Chondrocyte (in vitro differentiated cells): ENCODE measurements around the gene ZNF408. TPM values are rescaled to one million over a fixed set of nuclear protein-coding genes. Genes with fewer than 3 reads are reported as not detected.
A peak's percentile ranks its signal among the peaks of the same experiment; 100 is the strongest.
"Not testable (repeated sequence)": the region's sequence is repeated elsewhere in the genome, so short reads cannot be mapped to it uniquely, and the experiment has no call there.

ENCODE experiments used
- DNase-seq: peaks from one replicate; pipeline ENCODE4 v3.0.0; 2021; ENCODE audit warnings: mixed read lengths, low spot score
- H3K27ac Mint-ChIP-seq: one replicate; pipeline ENCODE4 v1.8.0; 2021; ENCODE audit warnings: mild to moderate bottlenecking, moderate library complexity, mixed read lengths; ENCODE audit not compliant: unreplicated experiment
- H3K27me3 Mint-ChIP-seq: 2 replicates; pipeline ENCODE4 v1.8.0; 2021; ENCODE audit warnings: low read depth, mixed read lengths
- H3K36me3 Mint-ChIP-seq: 2 replicates; pipeline ENCODE4 v1.8.0; 2021; ENCODE audit warnings: low read depth, mixed read lengths
- H3K4me1 Mint-ChIP-seq: 2 replicates; pipeline ENCODE4 v1.8.0; 2021; ENCODE audit warnings: low read depth, mild to moderate bottlenecking, mixed read lengths
- H3K4me3 Mint-ChIP-seq: one replicate; pipeline ENCODE4 v1.8.0; 2021; ENCODE audit warnings: mild to moderate bottlenecking, moderate library complexity, mixed read lengths; ENCODE audit not compliant: unreplicated experiment
- H3K9me3 Mint-ChIP-seq: 2 replicates; pipeline ENCODE4 v1.8.0; 2021; ENCODE audit warnings: low read depth, mixed read lengths
- CTCF ChIP-seq: fragments of 200-600 bp; sonication (generic); IDR thresholded peaks from 2 replicates; pipeline ENCODE4 v1.5.0; 2021; ENCODE audit warnings: antibody characterized with exemption, mild to moderate bottlenecking, moderate library complexity
- total RNA-seq: library from RNA; stranded (reverse); gene quantifications from 3 replicates; pipeline ENCODE4 v1.2.1, GENCODE V29; 2021

Gene ZNF408
- total RNA-seq, 1 donor from 2014 or later, result 15.5 TPM

GRCh38 chr11:46706886-46707285 is 6.1 kb downstream of the ZNF408 start:
- Mint-ChIP-seq H3K9me3 (no peaks in the 10 kb centered on the region), H3K4me1 (peaks cover 38% of the 10 kb centered on the region), H3K4me3 (no peak overlapping the region), H3K27ac (no peak overlapping the region), H3K27me3 (no peaks in the 10 kb centered on the region), H3K36me3 (peaks cover 23% of the 10 kb centered on the region)
- DNase-seq, result no peak
- TF ChIP-seq CTCF, result no peak

GRCh38 chr11:46709351-46709750 is 8.5 kb downstream of the ZNF408 start:
- Mint-ChIP-seq H3K36me3 (peaks cover 11% of the 10 kb centered on the region), H3K27ac (peak overlapping the region; percentile 100), H3K4me1 (peaks cover 35% of the 10 kb centered on the region)
- H3K27me3 Mint-ChIP-seq, H3K9me3 Mint-ChIP-seq, DNase-seq, H3K4me3 Mint-ChIP-seq: not testable (repeated sequence)

- peaks cover 48% of the 10 kb centered on the region for H3K4me1 Mint-ChIP-seq
- no peaks in the 10 kb centered on the region for H3K9me3 Mint-ChIP-seq
- no peak for DNase-seq
- peak overlapping the region; percentile 44 for H3K4me3 Mint-ChIP-seq
- no peak for TF ChIP-seq CTCF
- H3K27me3 Mint-ChIP-seq, result no peaks in the 10 kb centered on the region
- peak overlapping the region; percentile 100 for H3K27ac Mint-ChIP-seq
- H3K36me3 Mint-ChIP-seq, result peaks cover 10% of the 10 kb centered on the region
Observed at GRCh38 chr11:46710821-46711269, 10.0 kb downstream of the ZNF408 start.

GRCh38 chr11:46711303-46711702 is 10.5 kb downstream of the ZNF408 start:
- TF ChIP-seq CTCF, result no peak
- no peaks in the 10 kb centered on the region for H3K9me3 Mint-ChIP-seq
- DNase-seq, result no peak
- peak overlapping the region; percentile 44 for H3K4me3 Mint-ChIP-seq
- no peaks in the 10 kb centered on the region for H3K27me3 Mint-ChIP-seq
- H3K36me3 Mint-ChIP-seq, result peaks cover 10% of the 10 kb centered on the region
- H3K4me1 Mint-ChIP-seq, result peaks cover 52% of the 10 kb centered on the region
- H3K27ac Mint-ChIP-seq, result peak overlapping the region; percentile 100

GRCh38 chr11:46712874-46713576 is 12.2 kb downstream of the ZNF408 start:
- DNase-seq, result no peak
- Mint-ChIP-seq H3K36me3 (no peaks in the 10 kb centered on the region), H3K4me3 (no peak overlapping the region), H3K27ac (peak overlapping the region; percentile 73), H3K27me3 (no peaks in the 10 kb centered on the region), H3K4me1 (peaks cover 53% of the 10 kb centered on the region), H3K9me3 (no peaks in the 10 kb centered on the region)
- no peak for TF ChIP-seq CTCF

GRCh38 chr11:46717825-46718154 is 17.0 kb downstream of the ZNF408 start:
- not testable (repeated sequence) for H3K9me3 Mint-ChIP-seq, H3K4me3 Mint-ChIP-seq, H3K27me3 Mint-ChIP-seq, DNase-seq, H3K36me3 Mint-ChIP-seq, H3K27ac Mint-ChIP-seq
- H3K4me1 Mint-ChIP-seq, result peaks cover 38% of the 10 kb centered on the region
